ENCODE measurements around the gene TGFBR3.

The TGFBR3 gene

DNA sequence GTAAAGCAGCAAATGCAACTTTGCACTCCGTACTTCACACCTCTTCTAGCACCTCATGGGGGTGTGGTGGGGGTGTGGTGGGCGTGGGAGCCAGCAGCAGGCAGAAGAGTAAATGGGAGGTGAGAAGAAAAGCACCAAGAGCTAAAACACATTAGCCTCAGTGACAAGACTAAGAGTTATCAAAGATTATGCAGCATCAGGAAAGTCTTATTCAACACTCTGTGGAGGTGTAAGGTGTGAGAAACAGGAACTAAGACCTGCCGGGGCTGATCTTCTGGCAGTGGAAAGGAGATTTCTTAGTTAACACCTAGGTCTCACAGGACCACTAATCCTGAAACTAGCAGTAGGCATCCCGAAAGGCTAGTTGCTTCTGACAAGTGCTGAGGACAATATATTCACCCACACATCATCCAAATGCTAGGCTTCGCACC lies 9.9 kb downstream of the TGFBR3 start:
- no peak overlapping the region for H3K4me3 ChIP-seq (replicated peaks in 1 of 2; ENCODE audit: low read depth in 2 of 2, low read length in 2 of 2)
- DNase-seq (ENCODE audit: low read depth in 2 of 2), result no peak

DNA sequence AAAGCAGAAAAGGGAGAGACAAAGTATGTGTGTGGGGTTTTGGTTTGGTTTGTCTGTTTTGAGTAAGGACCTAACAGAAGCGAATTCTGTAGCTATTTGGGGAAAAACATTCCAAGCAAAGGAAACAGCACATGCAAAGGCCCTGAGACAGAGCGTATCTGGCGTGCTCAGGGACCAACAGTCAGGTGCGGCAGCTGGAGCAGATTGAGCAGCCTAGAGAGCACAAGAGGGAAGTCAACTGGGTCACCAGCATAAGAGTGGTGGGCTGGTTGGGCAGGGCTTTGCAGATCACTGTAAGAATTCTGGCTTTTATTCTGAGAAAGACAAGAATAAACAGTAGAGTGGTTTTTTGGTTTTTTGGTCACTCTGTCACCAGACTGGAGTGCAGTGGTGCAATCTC lies 11.8 kb downstream of the TGFBR3 start:
- TF ChIP-seq, protein P1, sequence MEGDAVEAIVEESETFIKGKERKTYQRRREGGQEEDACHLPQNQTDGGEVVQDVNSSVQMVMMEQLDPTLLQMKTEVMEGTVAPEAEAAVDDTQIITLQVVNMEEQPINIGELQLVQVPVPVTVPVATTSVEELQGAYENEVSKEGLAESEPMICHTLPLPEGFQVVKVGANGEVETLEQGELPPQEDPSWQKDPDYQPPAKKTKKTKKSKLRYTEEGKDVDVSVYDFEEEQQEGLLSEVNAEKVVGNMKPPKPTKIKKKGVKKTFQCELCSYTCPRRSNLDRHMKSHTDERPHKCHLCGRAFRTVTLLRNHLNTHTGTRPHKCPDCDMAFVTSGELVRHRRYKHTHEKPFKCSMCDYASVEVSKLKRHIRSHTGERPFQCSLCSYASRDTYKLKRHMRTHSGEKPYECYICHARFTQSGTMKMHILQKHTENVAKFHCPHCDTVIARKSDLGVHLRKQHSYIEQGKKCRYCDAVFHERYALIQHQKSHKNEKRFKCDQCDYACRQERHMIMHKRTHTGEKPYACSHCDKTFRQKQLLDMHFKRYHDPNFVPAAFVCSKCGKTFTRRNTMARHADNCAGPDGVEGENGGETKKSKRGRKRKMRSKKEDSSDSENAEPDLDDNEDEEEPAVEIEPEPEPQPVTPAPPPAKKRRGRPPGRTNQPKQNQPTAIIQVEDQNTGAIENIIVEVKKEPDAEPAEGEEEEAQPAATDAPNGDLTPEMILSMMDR (IDR thresholded peaks at IDR 0.05; ENCODE audit: low read depth, low read length), result no peak
- DNase-seq (ENCODE audit: low read depth in 2 of 2), result no peak
- no peak overlapping the region for H3K4me3 ChIP-seq (replicated peaks in 1 of 2; ENCODE audit: low read depth in 2 of 2, low read length in 2 of 2)

More for the DNA sequence above, 9.9 kb downstream of the TGFBR3 start:
- TF ChIP-seq, protein P1 (IDR thresholded peaks at IDR 0.05; ENCODE audit: low read depth, low read length), result no peak

DNA sequence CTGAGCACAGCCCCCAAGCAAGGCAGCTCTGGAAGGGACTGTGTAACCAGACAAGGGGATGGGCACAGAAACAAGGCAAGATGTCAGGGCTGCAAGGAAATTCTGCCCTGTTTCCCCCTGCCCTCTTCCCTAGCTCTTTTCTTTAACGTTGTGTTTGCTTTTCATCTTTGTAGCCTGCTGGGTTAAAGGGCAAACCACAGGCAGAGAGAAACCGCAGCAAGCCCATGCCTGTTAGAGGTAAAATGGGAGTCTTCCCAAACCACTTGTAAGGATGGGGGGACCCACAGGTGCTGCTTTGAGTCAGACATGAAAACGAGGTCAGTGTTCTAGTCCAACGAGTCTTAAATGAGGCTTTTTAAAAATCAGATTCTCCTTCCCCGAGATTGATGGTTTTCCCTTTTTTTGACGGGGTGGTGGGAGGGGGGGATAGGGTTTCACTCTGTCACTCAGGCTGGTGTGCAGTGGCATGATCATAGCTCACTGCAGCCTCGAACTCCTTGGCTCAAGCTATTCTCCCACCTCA lies 13.3 kb downstream of the TGFBR3 start:
- no peak for DNase-seq (ENCODE audit: low read depth in 2 of 2)
- H3K4me3 ChIP-seq (replicated peaks in 1 of 2; ENCODE audit: low read depth in 2 of 2, low read length in 2 of 2), result no peak overlapping the region
- TF ChIP-seq, protein P1 (IDR thresholded peaks at IDR 0.05; ENCODE audit: low read depth, low read length), result no peak

DNA sequence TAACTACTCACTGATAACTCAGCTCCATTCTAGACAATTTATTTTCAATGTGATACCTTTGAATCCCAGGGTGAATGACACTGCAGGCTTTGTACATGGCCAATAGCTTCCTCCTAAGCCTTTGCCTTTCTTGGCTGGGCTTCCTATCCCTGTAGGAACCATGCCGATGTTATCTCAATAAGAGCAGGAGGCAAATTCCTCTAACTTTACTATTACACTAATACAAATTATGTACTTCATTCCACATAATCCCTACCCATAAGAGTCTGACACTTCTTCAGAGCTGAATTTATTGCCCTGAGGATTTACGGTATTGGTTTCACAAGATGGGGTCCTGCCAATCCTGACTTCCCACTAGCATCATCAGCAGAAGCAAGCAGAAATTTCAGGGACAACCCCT lies 14.0 kb downstream of the TGFBR3 start:
- H3K4me3 ChIP-seq (replicated peaks in 1 of 2; ENCODE audit: low read depth in 2 of 2, low read length in 2 of 2), result no peak overlapping the region
- peak in 1 of 2 donors; percentile 63 for DNase-seq (ENCODE audit: low read depth in 2 of 2)
- TF ChIP-seq, protein P1 (IDR thresholded peaks at IDR 0.05; ENCODE audit: low read depth, low read length), result no peak

DNA sequence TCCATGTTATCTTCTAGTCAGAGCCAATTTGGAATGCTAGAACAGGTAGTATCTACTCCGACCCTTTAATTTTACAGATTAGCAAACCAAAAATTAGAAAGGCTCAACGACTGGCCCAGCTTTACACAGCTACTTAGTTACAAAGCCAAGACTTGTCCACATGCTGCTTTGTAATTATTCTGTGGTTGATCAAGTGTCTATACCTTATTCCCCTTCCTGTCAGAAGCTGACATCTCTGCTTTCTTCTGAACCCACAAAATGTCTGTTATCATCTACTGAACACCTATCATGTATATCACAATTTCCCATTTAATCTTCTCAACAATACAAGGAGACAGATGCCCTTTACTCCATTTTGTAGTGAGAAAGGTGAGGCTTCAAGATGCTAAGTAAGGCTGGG lies 15.6 kb downstream of the TGFBR3 start:
- TF ChIP-seq, protein P1 (IDR thresholded peaks at IDR 0.05; ENCODE audit: low read depth, low read length), result no peak
- DNase-seq (ENCODE audit: low read depth in 2 of 2), result no peak
- H3K4me3 ChIP-seq (replicated peaks in 1 of 2; ENCODE audit: low read depth in 2 of 2, low read length in 2 of 2), result no peak overlapping the region

DNA sequence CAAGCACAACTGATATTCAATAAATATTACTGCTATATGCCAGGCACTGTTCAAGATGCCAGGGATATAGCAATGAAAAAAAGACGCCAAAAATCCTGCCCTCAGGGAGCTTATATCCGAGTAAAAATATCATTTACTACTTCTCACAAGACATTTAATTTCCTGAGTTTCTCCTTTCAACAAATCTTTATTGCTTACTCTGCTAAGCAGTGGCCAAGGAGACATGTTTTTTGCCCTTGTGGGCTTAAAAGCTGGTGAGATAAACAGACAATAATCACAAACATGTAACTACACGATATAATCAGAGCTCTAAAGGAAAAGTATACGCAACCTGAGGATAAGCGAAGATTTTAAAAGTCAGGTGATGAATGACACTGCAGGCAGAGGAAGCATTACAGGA lies 19.5 kb downstream of the TGFBR3 start:
- TF ChIP-seq, protein P1 (IDR thresholded peaks at IDR 0.05; ENCODE audit: low read depth, low read length), result no peak
- H3K4me3 ChIP-seq (replicated peaks in 1 of 2; ENCODE audit: low read depth in 2 of 2, low read length in 2 of 2), result no peak overlapping the region
- DNase-seq (ENCODE audit: low read depth in 2 of 2), result no peak

Data from cardiac fibroblast (primary cell).